SK-N-SH treated with all-trans-retinoic acid at 6 μM for 48 hours (cell line): ENCODE measurements around the gene PRKACA.

Experiments used
- ARNTL ChIP-seq: fragments of 450-650 bp; formaldehyde crosslinking; IDR thresholded peaks from 2 replicates; pipeline ENCODE4 v1.5.0; 2020; ENCODE audit warnings: low read depth, mild to moderate bottlenecking, moderate library complexity, borderline replicate concordance
- CREB5 ChIP-seq: fragments of 250-450 bp; sonication (Bioruptor Pico); IDR thresholded peaks from 2 replicates; pipeline ENCODE4 v1.5.1; 2020; ENCODE audit warnings: low read depth, mild to moderate bottlenecking, moderate library complexity
- PATZ1 ChIP-seq: fragments of 250-450 bp; sonication (Bioruptor Pico); IDR thresholded peaks from 2 replicates; pipeline ENCODE4 v1.8.0; 2020; ENCODE audit warnings: mild to moderate bottlenecking, moderate library complexity, borderline replicate concordance
- POU6F1 ChIP-seq: fragments of 250-450 bp; sonication (Bioruptor Pico); IDR thresholded peaks from 2 replicates; pipeline ENCODE4 v1.8.0; 2021; ENCODE audit warnings: low read depth, mild to moderate bottlenecking, moderate library complexity, borderline replicate concordance
- RARB ChIP-seq: fragments of 250-450 bp; sonication (Bioruptor Pico); IDR thresholded peaks from 2 replicates; pipeline ENCODE4 v1.8.0; 2021; ENCODE audit warnings: mild to moderate bottlenecking, moderate library complexity
- ZFP30 ChIP-seq: fragments of 450-650 bp; formaldehyde crosslinking; IDR thresholded peaks from 2 replicates; pipeline ENCODE4 v1.5.0; 2022; ENCODE audit warnings: mild to moderate bottlenecking, moderate library complexity
- ZNF565 ChIP-seq: fragments of 450-650 bp; formaldehyde crosslinking; conservative IDR thresholded peaks from 2 replicates; pipeline ENCODE4 v1.5.0; 2020; ENCODE audit warnings: low read depth, mild to moderate bottlenecking, moderate library complexity

- TF ChIP-seq PATZ1 (CRISPR knock-in tag) (no peak), ZFP30 (CRISPR knock-in tag) (no peak), RARB (CRISPR knock-in tag) (no peak), ZNF565 (no peak), ARNTL (CRISPR knock-in tag) (no peak), POU6F1 (CRISPR knock-in tag) (no peak), CREB5 (CRISPR knock-in tag) (no peak)
Observed at GRCh38 chr19:14096272-14096992, 21.1 kb downstream of the PRKACA start.
